CD4-positive, alpha-beta T cell treated with Interleukin-15 for 1 hour (primary cell): ENCODE data around the gene CDH22.

Experiments
- DNase-seq: peaks from one replicate; pipeline ENCODE4 v3.0.0-alpha.2; 2020

The CDH22 gene

GRCh38 chr20:46308258-46309157 lies at the start of gene CDH22:
CDH22 (minus strand) TSS chr20:46308498; CDS start chr20:46251294, 57,204 bp downstream.
- DNase-seq: peak; percentile 31

- DNase-seq: no peak
Observed at GRCh38 chr20:46357030-46357514, 48.8 kb upstream of the CDH22 start.

GRCh38 chr20:46356195-46357029 lies 48.1 kb upstream of the CDH22 start:
- DNase-seq: no peak

GRCh38 chr20:46355778-46356177 lies 47.5 kb upstream of the CDH22 start:
- no peak for DNase-seq

- DNase-seq: no peak
Observed at GRCh38 chr20:46354920-46355654, 46.8 kb upstream of the CDH22 start.

GRCh38 chr20:46354207-46354555 lies 45.9 kb upstream of the CDH22 start:
- no peak for DNase-seq

GRCh38 chr20:46353500-46354206 lies 45.4 kb upstream of the CDH22 start:
- DNase-seq: no peak

- DNase-seq: no peak
Observed at GRCh38 chr20:46352370-46352938, 44.2 kb upstream of the CDH22 start.

GRCh38 chr20:46351357-46352058 lies 43.2 kb upstream of the CDH22 start:
- DNase-seq: no peak

- DNase-seq: no peak
Observed at GRCh38 chr20:46350986-46351267, 42.6 kb upstream of the CDH22 start.

GRCh38 chr20:46350201-46350985 lies 42.1 kb upstream of the CDH22 start:
- peak; percentile 23 for DNase-seq

- no peak for DNase-seq
Observed at GRCh38 chr20:46349742-46350056, 41.4 kb upstream of the CDH22 start.

- DNase-seq: peak; percentile 33
Observed at GRCh38 chr20:46349035-46349741, 40.9 kb upstream of the CDH22 start.

- DNase-seq: no peak
Observed at GRCh38 chr20:46347841-46348803, 39.8 kb upstream of the CDH22 start.

- no peak for DNase-seq
Observed at GRCh38 chr20:46346770-46347169, 38.5 kb upstream of the CDH22 start.

- no peak for DNase-seq
Observed at GRCh38 chr20:46344488-46345162, 36.3 kb upstream of the CDH22 start.

GRCh38 chr20:46343975-46344357 lies 35.7 kb upstream of the CDH22 start:
- no peak for DNase-seq

GRCh38 chr20:46343348-46343974 lies 35.2 kb upstream of the CDH22 start:
- DNase-seq: no peak
